Transverse colon (tissue), 4 donors: ENCODE results near the gene UBE2E2. TPM values are rescaled to one million over a fixed set of nuclear protein-coding genes. Genes with fewer than 3 reads are reported as not detected.

ENCODE experiments used
- DNase-seq: peaks from one replicate; pipeline ENCODE4 v3.0.0-alpha.2; 2019
- H3K27ac ChIP-seq, 4 donors: fragments of 200-600 bp; sonication (generic); 2 replicates each; pipeline ENCODE4 v1.5.1; 2016 to 2018; ENCODE audit warnings: inconsistent platforms in 4 of 4
- H3K27me3 ChIP-seq: fragments of 200-600 bp; sonication (generic); 2 replicates; pipeline ENCODE4 v1.5.1; 2017; ENCODE audit warnings: inconsistent platforms
- H3K36me3 ChIP-seq, 4 donors: fragments of 200-600 bp; sonication (generic); 2 replicates each; pipeline ENCODE4 v1.5.1; 2017 to 2019; ENCODE audit warnings: inconsistent platforms in 4 of 4
- H3K4me1 ChIP-seq, 4 donors: fragments of 200-600 bp; sonication (generic); 2 replicates each; pipeline ENCODE4 v1.5.1; 2017 to 2020; ENCODE audit warnings: inconsistent platforms in 4 of 4
- H3K4me3 ChIP-seq, 4 donors: fragments of 200-600 bp; sonication (generic); 1 replicate in 1 of 4; 2 replicates in 3 of 4; pipeline versions ENCODE4 v1.5.1 to v1.6.1; 2017 to 2019; ENCODE audit warnings: inconsistent platforms in 4 of 4
- H3K9me3 ChIP-seq, 2 donors: fragments of 200-600 bp; sonication (generic); 2 replicates each; pipeline ENCODE4 v1.5.1; 2017 to 2019; ENCODE audit warnings: inconsistent platforms in 2 of 2
- EP300 ChIP-seq: sonication (generic); formaldehyde crosslinking; IDR thresholded peaks from one replicate; pipeline ENCODE4 v1.6.1; 2017; ENCODE audit warnings: antibody characterized with exemption, low read depth
- POLR2A ChIP-seq: fragments of 450-650 bp; IDR thresholded peaks from one replicate; pipeline ENCODE4 v1.6.1; 2016; ENCODE audit warnings: antibody characterized with exemption, mild to moderate bottlenecking, moderate library complexity
- POLR2AphosphoS5 ChIP-seq, 3 donors: sonication (generic); formaldehyde crosslinking; IDR thresholded peaks; one replicate each; pipeline ENCODE4 v1.6.1; 2016; ENCODE audit warnings: antibody characterized with exemption in 3 of 3
- WGBS, 2 donors: methylation state at CpG; one replicate each; pipeline ENCODE4 v1.1.5; 2018; ENCODE audit warnings: low coverage in 1 of 2; 5-methylcytosine and 5-hydroxymethylcytosine counted together
- in situ Hi-C, 4 donors: fragments of 200-750 bp; cut with MboI; loops; one replicate each; pipeline versions ENCODE4 v1.15.0 to v1.15.1; 2017; ENCODE audit warnings: low sequenced_read_pairs in 3 of 4, low pct_ligation_motif_present in 1 of 4, low pct_unique_long_range_greater_than_20kb in 1 of 4
- intact Hi-C: fragments of 100-400 bp; cut with DNase I; formaldehyde crosslinking; loops from one replicate; pipeline ENCODE4 v1.15.1; 2023; ENCODE audit warnings: low total_unique reads
- total RNA-seq, 4 donors: library from RNA; depleted of rRNA; stranded (reverse); fragments of >200 nt; gene quantifications; one replicate each; pipeline ENCODE4 v1.1.0, GENCODE V29; 2016
- TF ChIP-seq, protein P1 (sequence below), 5 experiments: fragments of 200-600 bp in 3 of 5; fragments of 450-650 bp in 2 of 5; sonication (generic) in 3 of 5; IDR thresholded peaks; 1 replicate in 2 of 5; 2 replicates in 3 of 5; pipeline ENCODE4 v1.5.1; 2016 to 2017; ENCODE audit warnings: antibody characterized with exemption in 5 of 5, inconsistent platforms in 3 of 5, mild to moderate bottlenecking in 2 of 5, moderate library complexity in 1 of 5

UBE2E2 gene
- total RNA-seq, 4 donors from 2014 or later = 5.4 to 133 (median 7.6) TPM

DNA sequence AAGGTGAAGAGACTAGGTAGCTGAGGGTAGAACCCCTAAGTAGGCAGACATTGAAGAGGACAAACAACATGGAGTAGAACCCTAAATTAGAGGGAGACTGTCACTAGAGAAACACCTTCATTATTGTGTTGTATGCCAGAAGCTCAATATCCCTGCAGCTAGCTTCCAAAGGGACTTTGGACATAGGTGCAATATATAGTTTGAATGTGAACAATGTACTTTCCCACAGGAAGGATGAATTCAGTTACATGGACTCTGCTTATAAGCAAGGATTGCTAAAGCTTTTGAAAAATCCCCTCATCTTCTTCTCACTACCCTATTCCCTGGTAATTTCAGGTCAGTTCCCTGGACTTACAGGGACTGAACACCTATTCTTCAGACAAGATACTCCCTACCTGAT lies 288.9 kb downstream of the UBE2E2 start:
- in situ Hi-C loops = no loop called here
- TF ChIP-seq, protein P1, sequence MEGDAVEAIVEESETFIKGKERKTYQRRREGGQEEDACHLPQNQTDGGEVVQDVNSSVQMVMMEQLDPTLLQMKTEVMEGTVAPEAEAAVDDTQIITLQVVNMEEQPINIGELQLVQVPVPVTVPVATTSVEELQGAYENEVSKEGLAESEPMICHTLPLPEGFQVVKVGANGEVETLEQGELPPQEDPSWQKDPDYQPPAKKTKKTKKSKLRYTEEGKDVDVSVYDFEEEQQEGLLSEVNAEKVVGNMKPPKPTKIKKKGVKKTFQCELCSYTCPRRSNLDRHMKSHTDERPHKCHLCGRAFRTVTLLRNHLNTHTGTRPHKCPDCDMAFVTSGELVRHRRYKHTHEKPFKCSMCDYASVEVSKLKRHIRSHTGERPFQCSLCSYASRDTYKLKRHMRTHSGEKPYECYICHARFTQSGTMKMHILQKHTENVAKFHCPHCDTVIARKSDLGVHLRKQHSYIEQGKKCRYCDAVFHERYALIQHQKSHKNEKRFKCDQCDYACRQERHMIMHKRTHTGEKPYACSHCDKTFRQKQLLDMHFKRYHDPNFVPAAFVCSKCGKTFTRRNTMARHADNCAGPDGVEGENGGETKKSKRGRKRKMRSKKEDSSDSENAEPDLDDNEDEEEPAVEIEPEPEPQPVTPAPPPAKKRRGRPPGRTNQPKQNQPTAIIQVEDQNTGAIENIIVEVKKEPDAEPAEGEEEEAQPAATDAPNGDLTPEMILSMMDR (IDR thresholded peaks at IDR 0.05) = no peak
- no peak for TF ChIP-seq POLR2A
- no peak for TF ChIP-seq POLR2AphosphoS5 (IDR thresholded peaks at IDR 0.05)
- TF ChIP-seq EP300 = no peak
- H3K27me3 ChIP-seq = no peaks in the 10 kb centered on the region
- H3K27ac ChIP-seq = no peak overlapping the region
- H3K36me3 ChIP-seq = no peaks in the 10 kb centered on the region
- no peak overlapping the region for H3K4me3 ChIP-seq
- H3K9me3 ChIP-seq = no peaks in the 10 kb centered on the region
- peaks cover 0 to 12% (median 0%) of the 10 kb centered on the region in 4 donors for H3K4me1 ChIP-seq
- no peak for DNase-seq
- intact Hi-C loops = no loop called here

DNA sequence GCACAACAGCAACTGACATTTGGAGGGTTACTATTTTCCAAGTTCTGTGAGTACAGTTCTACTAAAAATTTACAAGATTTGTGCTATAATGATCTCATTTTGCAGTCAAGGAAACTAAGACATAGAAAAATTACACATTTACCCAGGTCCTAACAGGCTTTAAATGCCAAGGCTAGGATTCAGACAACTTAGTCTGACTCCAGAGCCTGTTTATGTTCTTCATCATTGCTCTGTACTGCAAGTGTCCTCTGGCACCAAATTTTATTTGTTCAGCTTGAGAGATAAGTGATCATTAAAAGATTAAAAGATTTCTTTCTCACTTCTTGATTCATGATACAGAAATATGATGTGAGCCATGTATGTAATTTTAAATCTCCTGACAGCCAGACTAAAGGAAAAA lies 290.8 kb downstream of the UBE2E2 start:
- H3K36me3 ChIP-seq = no peaks in the 10 kb centered on the region
- no peak overlapping the region for H3K27ac ChIP-seq
- H3K4me1 ChIP-seq = peaks cover 0 to 12% (median 0%) of the 10 kb centered on the region in 4 donors
- H3K9me3 ChIP-seq = no peaks in the 10 kb centered on the region
- TF ChIP-seq EP300 (no peak), POLR2A (no peak), POLR2AphosphoS5 (IDR thresholded peaks at IDR 0.05) (no peak)
- TF ChIP-seq, protein P1 (IDR thresholded peaks at IDR 0.05) = no peak
- no peaks in the 10 kb centered on the region for H3K27me3 ChIP-seq
- no peak overlapping the region for H3K4me3 ChIP-seq
- intact Hi-C loops (no loop called here), in situ Hi-C loops (no loop called here)
- DNase-seq = no peak

DNA sequence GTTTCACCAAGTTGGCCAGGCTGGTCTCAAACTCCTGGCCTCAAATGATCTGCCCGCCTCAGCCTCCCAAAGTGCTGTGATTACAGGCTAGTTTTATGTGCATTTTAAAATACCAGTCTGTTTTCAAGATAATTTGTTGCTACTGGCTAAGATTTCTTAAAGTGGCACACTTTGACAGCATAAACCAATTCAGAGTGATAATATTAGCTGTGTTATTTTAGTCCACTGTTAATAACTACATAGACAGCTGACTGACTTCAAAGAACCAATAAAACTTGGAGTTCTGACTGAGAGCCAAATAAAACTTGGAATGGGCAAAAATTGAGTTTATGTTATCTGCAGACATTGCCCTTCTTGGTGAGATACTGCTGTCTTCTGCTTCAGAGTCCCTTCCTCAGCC lies 291.8 kb downstream of the UBE2E2 start:
- in situ Hi-C loops = no loop called here
- H3K27me3 ChIP-seq = no peaks in the 10 kb centered on the region
- no peaks in the 10 kb centered on the region for H3K36me3 ChIP-seq
- TF ChIP-seq POLR2A (no peak), EP300 (no peak), POLR2AphosphoS5 (IDR thresholded peaks at IDR 0.05) (no peak)
- TF ChIP-seq, protein P1 (IDR thresholded peaks at IDR 0.05) = no peak
- no peak overlapping the region for H3K27ac ChIP-seq
- no peaks in the 10 kb centered on the region for H3K9me3 ChIP-seq
- intact Hi-C loops = no loop called here
- no peak for DNase-seq
- H3K4me1 ChIP-seq = peaks cover 0 to 12% (median 0%) of the 10 kb centered on the region in 4 donors
- WGBS, 2 donors = 91 to 100% methylated on average over 1 of the region's 1 CpG
- no peak overlapping the region for H3K4me3 ChIP-seq

DNA sequence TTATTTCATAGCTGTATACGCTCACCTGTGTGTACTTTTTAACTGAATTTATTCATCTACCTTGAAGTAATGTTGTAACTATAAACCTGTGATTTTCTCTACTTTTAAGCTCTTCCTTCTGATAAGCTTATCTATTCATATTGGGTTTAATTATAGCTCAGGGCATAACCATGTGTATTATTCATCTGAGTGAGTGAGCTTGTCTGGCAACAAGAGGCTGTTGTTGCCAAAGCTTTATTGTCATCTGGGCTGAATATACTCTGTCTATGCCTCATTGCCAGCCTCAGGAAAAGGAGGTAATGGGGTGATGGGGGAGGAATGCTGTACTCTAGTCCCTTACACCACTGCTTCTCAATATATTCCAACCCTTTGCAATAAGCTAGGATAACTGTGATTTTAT lies 292.4 kb downstream of the UBE2E2 start:
- no peaks in the 10 kb centered on the region for H3K36me3 ChIP-seq
- peaks cover 0 to 12% (median 0%) of the 10 kb centered on the region in 4 donors for H3K4me1 ChIP-seq
- in situ Hi-C loops = no loop called here
- no peak for DNase-seq
- H3K27me3 ChIP-seq = no peaks in the 10 kb centered on the region
- no peak for TF ChIP-seq POLR2A
- TF ChIP-seq, protein P1 (IDR thresholded peaks at IDR 0.05) = no peak
- TF ChIP-seq EP300 = no peak
- no peak for TF ChIP-seq POLR2AphosphoS5 (IDR thresholded peaks at IDR 0.05)
- no peak overlapping the region for H3K4me3 ChIP-seq
- whole genome bisulfite sequencing, 2 donors = 40 to 68% methylated on average over 1 of the region's 1 CpG
- intact Hi-C loops = no loop called here
- H3K9me3 ChIP-seq = no peaks in the 10 kb centered on the region
- no peak overlapping the region for H3K27ac ChIP-seq
